ENCODE measurements around the gene CLEC3A. TPM values are rescaled to one million over a fixed set of nuclear protein-coding genes. Genes with fewer than 3 reads are reported as not detected.

The CLEC3A gene, protein sequence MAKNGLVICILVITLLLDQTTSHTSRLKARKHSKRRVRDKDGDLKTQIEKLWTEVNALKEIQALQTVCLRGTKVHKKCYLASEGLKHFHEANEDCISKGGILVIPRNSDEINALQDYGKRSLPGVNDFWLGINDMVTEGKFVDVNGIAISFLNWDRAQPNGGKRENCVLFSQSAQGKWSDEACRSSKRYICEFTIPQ
- total RNA-seq: not detected in 2 replicates

DNA sequence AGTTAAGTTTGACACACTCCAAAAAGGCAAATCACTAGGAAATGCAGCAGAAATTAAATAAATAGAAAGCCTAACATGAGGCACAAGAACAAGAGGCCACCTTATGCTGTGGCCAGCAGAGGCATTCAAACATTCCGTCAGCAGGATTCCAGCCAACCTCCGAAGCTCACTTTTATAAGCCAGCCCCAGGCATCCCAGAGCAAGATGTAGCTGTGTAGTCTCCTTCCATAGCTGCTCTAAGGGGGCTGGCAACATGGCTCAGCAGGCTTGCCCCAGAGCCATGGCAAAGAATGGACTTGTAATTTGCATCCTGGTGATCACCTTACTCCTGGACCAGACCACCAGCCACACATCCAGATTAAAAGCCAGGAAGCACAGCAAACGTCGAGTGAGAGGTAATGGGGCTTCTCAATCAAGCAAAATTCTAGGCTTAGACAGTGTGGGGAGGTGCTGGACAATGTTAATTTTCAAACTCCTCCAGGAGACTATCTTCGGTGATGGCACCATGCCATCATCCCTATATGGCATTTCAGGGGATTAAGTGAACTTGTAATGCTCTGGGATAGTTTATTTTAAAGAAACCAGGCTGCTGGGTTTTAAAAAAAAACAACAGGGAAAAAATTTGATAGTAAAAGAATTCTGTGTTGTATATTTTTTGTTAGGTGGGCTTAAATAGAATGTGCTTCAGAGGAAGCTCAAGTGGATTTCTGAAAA lies at the start of gene CLEC3A:
Gene CLEC3A (plus strand): TSS at position 202 of the 714 bp plus-strand sequence. CDS start 79 bp downstream, at position 281.

Other genes starting within 250 kb of the CLEC3A start
- gene VAT1L, start 234.0 kb upstream of the CLEC3A start, total RNA-seq: 8.9 and 30.9 TPM in 2 replicates
- gene WWOX, start 77.1 kb downstream of the CLEC3A start, total RNA-seq: 15.9 and 23.5 TPM in 2 replicates

All from smooth muscle cell of bladder (primary cell).